NCI-H2227 (cell line): Measurements from ENCODE around the gene PDLIM4.

Source experiments
- DNase-seq: peaks from one replicate; lab custom pipeline; 2025; ENCODE audit not compliant: unreplicated experiment; lab: John Stamatoyannopoulos, UW

The PDLIM4 gene

GRCh38 chr5:132281856-132282614, 24.5 kb downstream of the PDLIM4 start:
- no peak for DNase-seq

- no peak for DNase-seq
Observed at GRCh38 chr5:132283423-132284043, 26.0 kb downstream of the PDLIM4 start.

DNA sequence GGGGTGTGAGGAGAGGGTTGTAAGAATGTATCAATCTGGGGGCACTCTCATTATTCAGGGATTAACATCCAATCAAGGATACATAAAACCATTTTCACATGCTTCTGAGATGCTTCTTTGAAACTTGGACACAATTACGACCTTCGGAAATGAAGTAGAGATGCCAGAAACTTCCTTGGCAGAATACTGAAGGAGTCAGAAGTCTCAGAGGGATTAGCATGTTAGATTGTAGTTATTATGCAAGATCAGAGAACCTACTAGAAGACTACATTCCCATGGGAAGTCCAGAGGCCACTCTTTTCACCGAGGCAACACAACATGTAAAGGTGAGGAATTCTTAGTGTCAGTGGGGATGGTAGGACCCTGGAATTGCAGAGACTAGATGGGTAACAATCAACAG, 31.6 kb downstream of the PDLIM4 start:
- no peak for DNase-seq

DNA sequence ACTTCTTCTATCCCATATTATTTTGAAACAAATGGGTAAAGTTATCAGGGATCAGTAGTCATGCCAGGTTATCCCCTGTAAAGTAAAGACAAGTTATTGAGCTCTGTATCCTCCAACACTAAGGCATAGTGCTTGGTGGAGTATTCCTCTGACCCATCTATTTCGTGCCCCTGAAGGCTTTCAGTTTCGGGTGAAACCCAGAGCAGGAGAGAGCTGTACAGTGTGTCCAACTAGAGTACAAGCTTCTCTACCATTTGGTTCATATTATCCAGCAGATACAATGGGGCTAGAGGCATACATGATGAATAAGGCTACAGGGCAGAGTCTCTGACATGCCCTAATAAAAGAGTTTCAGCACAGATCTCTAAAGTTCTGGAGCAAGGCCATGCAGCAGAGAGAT, 33.5 kb downstream of the PDLIM4 start:
- DNase-seq = no peak

GRCh38 chr5:132293066-132293991, 35.8 kb downstream of the PDLIM4 start:
- DNase-seq = peak; percentile 89

DNA sequence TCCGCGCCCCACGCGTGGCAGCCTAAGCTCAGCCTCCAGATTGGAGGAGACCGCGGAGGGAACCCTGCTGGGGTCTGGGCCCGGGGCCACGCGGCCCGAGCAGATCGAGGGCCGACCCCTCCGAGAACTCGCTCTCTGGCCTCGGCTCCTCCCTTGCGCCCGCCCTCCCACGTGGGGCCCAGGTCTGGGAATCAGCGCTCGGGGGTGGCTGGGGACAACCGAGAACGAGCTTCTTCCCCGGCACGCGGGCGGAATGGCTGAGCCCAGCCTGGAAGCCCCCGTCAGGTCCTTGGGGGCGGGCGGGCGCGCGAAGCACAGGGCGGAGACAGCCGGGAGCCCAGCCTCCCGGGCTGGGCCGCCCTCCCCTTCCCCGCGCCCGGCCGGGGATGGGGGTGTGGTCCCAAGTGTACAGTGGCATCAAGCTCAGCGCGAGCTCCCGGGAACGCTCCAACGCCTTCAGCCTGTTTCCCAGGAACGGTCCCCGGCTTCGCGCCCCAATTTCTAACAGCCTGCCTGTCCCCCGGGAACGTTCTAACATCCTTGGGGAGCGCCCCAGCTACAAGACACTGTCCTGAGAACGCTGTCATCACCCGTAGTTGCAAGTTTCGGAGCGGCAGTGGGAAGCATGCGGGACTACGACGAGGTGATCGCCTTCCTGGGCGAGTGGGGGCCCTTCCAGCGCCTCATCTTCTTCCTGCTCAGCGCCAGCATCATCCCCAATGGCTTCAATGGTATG, 36.7 kb downstream of the PDLIM4 start, which contains the start of gene SLC22A4:
TSS of gene SLC22A4 (plus strand) at position 403 of the 736 bp plus-strand sequence. CDS start at position 626, 223 bp downstream.
- DNase-seq = peak; percentile 94

- DNase-seq = peak; percentile 25
Observed at GRCh38 chr5:132294728-132295504, 37.4 kb downstream of the PDLIM4 start.

DNA sequence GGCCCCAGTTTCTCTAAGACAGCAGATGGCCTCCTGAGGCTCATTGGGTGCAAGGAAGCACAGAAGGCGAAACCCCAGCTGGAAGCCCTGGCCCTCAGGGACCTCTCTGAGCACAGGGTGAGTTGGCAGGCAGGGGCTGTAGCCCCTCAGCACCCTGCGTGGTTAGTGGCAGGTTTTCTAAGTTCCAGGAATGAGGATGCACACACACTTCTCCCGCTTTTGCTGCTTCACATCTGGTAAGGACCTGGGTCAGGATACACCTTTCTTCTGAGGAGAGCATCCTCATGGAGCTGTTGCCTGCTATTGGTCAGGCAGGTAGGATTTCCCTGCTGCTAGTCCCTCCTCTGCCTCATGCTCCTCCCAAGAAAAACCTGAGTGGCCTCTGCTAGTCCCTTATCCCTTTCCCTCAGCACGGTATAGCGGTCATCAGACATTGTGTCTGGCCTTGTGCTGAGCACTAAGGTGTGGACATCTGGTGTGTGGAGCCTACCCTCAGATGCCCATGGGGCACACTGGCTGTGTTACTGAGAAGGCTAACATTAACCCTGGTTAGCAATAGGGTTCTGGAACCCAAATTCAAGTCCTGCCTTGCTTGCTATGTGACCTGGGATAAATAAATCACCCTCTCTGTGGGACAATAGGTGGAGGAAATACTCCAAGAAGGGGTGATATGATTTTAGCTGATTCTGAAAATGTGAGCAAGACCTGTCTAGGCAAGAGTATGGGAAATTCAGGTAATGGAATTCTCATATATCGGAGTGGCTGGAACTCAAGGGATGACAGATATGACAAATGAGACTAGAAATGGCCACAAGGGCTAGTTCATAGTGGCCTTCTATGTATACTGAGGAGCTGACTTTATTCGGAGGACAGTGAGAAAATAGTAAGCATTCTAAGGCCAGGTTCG, 38.3 kb downstream of the PDLIM4 start:
- no peak for DNase-seq

DNA sequence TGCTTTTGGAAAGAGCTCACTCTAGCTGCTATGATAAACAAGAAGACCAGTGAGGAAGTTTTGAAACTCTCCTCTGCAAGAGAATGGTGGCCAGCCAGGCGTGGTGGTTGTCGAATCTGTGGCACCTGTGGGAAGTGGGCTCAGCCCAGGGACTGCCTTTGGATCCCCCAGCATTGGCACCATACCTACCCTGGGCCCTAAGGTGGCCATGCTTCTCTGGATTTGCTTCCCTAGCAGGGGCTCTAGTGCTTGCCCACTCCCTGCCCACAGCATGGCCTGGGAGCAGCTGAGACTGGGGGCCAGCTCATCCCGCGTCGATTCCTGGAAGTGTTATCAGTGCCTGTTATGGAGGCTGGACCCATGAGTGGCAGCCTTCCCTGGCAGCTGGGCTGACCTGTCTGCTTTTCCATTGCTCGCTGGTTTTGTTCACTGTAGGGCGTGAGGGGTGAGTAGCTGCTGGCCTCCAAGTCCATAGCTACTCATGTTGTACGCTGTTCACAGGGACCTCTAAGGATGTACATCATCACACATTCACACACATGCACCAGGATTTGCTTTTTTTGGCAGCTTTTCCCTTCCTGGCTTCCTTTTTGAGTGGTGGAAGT, 39.0 kb downstream of the PDLIM4 start:
- no peak for DNase-seq

GRCh38 chr5:132297211-132297940, 39.9 kb downstream of the PDLIM4 start:
- no peak for DNase-seq

DNA sequence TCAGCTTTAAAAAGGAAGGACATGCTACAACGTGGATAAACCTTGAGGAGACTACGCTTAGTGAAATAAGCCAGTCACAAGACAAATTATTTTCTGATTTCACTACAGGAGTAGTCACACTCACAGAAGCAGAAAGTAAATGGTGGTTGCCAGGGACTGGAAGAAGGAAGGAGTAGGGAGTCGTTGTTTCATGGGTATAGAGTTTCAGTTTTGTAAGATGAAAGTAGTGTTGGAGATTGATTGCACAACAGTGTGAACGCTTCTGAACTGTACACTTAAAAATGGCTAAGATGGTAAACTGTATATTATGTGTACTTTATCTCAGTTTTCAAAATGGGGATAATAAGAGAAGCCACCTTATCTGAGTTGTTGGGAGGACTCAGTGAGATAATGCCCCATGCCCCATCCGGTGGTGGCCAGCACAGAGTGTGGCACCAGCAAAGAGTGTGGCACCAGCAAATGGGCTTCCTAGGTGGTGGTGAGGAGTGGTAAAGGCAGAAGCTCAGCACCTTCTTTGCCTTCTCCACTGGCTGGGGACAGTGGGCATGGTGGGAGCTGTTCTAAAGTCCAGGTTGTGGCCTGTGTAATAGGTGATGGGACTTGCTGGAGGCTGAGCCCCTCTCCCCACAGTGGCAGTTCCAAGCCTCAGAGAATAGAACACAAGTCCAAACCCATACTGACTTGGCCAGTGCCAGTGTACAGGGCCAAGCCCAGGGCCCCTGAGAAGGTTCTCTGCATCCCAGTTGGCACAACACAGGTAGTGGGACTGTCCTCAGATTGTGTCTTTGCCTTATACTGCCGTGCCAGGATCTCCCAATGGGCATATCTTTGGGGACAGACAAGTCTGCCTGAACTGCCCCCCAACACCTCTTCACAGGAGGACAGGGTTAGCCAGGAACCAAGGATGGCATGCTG, 41.1 kb downstream of the PDLIM4 start:
- DNase-seq = no peak

- DNase-seq = no peak
Observed at GRCh38 chr5:132299917-132300316, 42.4 kb downstream of the PDLIM4 start.

GRCh38 chr5:132300577-132301343, 43.3 kb downstream of the PDLIM4 start:
- no peak for DNase-seq

GRCh38 chr5:132301344-132302271, 44.1 kb downstream of the PDLIM4 start:
- no peak for DNase-seq

- DNase-seq = no peak
Observed at GRCh38 chr5:132302413-132302812, 44.9 kb downstream of the PDLIM4 start.
